Omental fat pad (tissue), 4 donors: ENCODE results near the gene ZNF480. TPM values are rescaled to one million over a fixed set of nuclear protein-coding genes. Genes with fewer than 3 reads are reported as not detected.
"Not testable (repeated sequence)": the region's sequence is repeated elsewhere in the genome, so short reads cannot be mapped to it uniquely, and the experiment has no call there.

Experiments used
- ATAC-seq: fragments of 150-250 bp; one replicate; pipeline ENCODE4 v1.9.1; 2016; ENCODE audit warnings: mild to moderate bottlenecking, moderate library complexity; ENCODE audit not compliant: low FRiP score
- DNase-seq: peaks from one replicate; pipeline ENCODE4 v3.0.0-alpha.2; 2019; ENCODE audit warnings: low spot score
- total RNA-seq, 4 donors: library from RNA; depleted of rRNA; stranded (reverse); fragments of >200 nt; gene quantifications; one replicate each; pipeline ENCODE4 v1.1.0, GENCODE V29; 2016
- TF ChIP-seq, protein P1 (sequence below), 3 donors: fragments of 450-650 bp; IDR thresholded peaks; one replicate each; pipeline ENCODE4 v1.5.1; 2016 to 2017; ENCODE audit warnings: antibody characterized with exemption in 3 of 3, mild to moderate bottlenecking in 3 of 3, moderate library complexity in 2 of 3

The ZNF480 gene
- total RNA-seq, result 10 to 100 TPM in 1 of 4 donors, 1 to 10 TPM in 3; 4.9 to 12.9 (median 7.4) TPM

DNA sequence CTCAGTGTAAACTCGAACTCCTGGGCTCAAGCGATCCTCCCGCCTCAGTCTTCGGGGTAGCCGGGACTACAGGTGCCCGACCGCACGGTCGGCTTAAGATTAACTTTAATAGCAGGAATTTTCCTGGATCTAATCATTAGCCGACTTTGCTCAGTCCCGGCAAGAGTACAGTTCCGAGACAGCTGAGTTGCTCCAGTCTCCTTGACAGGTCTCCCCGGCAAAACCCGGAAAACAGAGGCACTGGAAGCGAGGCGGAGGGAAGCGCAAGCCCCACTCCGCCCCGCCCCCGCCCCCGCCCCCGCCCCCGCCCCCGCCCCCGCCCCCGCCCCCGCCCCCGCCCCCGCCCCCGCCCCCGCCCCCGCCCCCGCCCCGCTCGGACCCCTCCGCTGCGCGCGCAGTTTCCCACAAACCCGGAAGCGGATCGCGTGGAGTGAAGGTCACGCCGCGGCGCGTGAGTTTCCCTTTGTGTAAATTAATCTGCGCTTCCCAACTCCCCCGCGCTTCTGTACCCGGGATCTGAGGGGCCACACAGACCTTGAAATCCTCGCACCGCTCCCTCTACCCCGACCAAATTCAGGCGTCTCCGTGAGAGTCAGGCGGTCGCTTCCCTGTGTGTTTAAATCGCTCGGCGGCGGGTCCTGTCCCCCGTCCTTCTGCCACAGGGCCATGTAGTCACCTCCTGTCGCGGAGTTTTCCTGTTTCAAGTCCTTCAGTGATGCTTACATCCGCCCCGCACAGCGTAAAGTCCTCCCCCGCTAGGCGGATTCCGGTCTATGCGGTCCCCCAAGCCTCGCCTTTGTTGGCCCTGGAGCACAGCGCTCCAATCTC lies at the start of gene ZNF480:
Gene ZNF480 (plus strand): TSS at position 397 of the 828 bp plus-strand sequence. CDS start 3,244 bp downstream, outside the sequence.
- DNase-seq (peak; percentile 72), ATAC-seq (peak; percentile 87)
- TF ChIP-seq, protein P1, sequence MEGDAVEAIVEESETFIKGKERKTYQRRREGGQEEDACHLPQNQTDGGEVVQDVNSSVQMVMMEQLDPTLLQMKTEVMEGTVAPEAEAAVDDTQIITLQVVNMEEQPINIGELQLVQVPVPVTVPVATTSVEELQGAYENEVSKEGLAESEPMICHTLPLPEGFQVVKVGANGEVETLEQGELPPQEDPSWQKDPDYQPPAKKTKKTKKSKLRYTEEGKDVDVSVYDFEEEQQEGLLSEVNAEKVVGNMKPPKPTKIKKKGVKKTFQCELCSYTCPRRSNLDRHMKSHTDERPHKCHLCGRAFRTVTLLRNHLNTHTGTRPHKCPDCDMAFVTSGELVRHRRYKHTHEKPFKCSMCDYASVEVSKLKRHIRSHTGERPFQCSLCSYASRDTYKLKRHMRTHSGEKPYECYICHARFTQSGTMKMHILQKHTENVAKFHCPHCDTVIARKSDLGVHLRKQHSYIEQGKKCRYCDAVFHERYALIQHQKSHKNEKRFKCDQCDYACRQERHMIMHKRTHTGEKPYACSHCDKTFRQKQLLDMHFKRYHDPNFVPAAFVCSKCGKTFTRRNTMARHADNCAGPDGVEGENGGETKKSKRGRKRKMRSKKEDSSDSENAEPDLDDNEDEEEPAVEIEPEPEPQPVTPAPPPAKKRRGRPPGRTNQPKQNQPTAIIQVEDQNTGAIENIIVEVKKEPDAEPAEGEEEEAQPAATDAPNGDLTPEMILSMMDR (IDR thresholded peaks at IDR 0.05), result no peak

DNA sequence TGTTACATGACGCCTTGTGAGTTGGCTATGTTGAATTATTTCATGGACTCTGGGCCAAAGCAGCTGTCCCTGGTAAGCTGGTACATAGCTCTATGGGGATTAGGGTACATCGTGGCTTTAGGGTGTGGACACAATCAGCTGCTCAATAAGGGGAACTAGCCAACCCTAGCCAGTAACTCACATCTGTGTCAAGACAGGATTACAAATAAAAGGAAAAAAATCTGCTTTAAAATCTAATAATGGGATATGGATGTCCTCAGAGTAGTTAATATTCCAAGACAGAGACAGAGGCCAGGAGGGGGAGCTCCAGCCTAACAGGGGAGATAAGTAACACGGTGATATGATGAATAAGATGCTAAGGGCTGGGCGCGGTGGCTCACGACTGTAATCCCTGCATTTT lies 48.7 kb upstream of the ZNF480 start:
- TF ChIP-seq, protein P1 (IDR thresholded peaks at IDR 0.05), result no peak
- no peak for ATAC-seq
- DNase-seq, result peak; percentile 35

DNA sequence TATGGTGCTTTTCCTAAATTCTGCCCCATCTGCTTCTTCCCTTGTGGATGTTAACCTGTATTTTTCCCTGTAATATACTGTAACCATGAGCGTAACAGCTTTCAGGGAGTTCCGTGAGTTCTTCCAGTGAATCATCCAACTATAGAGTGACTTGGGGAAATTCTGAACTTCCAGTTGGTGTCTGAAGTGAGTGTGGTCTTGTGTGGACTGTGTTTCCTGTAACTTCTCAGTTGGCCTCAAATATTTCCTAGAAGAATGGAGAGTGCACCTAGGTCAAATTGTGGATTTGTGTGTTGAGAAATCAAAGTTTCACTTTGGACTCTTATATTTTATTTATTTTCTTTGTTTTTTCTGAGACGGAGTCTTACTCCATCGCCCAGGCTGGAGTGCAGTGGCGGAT lies 38.5 kb upstream of the ZNF480 start:
- TF ChIP-seq, protein P1 (IDR thresholded peaks at IDR 0.05), result no peak
- no peak for DNase-seq
- no peak for ATAC-seq

DNA sequence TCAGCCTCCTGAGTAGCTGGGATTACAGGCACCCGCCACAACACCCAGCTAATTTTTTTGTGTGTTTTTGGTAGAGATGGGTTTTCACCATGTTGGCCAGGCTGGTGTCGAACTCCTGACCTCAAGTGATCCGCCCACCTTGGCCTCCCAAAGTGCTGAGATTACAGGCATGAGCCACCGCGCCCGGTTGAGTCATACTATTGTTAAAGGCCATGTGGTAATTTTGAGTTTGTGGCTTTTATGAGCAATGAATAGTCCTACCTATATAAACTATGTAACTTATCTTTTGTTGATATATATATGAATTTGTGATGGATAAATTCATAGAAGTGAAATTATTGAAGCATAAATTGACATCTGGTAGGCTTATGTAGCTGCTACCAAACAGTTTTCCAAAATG lies 31.4 kb upstream of the ZNF480 start:
- not testable (repeated sequence) for ATAC-seq, DNase-seq

DNA sequence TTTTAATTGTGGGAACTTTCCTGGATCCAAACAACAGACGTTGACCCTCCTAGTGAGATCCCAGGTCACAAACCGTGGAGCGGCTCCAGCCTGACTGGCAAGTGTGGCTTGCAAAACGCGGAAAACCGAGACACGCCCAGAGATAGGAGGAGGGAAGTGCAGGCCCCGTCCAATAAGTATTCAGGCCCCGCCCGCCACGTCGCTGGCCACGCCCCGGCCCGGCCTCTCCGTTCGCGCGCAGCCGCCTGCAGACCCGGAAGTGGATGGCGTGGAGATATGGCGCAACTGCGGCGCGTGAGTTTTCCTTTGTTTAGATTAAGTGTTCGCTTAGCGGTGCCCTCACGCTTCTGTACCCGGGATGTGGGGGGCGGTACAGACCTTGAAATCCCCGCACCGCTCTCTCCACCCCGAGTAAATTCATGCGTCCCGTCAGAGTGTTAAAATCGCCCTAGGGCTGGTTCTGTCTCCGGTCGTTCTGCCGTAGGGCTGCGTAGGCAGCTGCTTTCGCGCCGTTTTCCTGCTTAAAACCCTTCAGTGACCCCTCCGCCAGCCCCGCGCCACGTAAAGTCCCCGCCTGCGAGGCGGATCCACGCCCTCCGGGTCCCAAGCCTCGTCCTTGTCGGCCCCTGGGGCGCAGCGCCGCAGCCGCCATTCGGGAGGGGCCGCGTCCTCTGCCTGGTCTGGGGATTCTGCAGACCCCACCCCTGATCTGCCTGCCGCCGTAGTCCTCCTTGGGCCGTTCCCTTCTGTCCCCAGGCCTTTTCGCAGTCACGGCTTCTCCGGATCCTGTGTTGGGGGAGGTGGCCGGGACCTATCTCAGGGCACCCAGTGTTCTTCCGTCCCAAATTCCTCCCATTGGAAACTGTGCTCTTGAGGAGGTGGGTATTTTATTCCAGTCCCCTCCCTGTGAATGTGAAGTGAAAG lies 27.4 kb upstream of the ZNF480 start, which contains the start of gene ZNF766:
Gene ZNF766 (plus strand): TSS at position 250 of the 924 bp plus-strand sequence. CDS start 27 bp downstream, at position 277.
- TF ChIP-seq, protein P1 (IDR thresholded peaks at IDR 0.05), result no peak
- ATAC-seq (peak; percentile 96), DNase-seq (peak; percentile 94)

DNA sequence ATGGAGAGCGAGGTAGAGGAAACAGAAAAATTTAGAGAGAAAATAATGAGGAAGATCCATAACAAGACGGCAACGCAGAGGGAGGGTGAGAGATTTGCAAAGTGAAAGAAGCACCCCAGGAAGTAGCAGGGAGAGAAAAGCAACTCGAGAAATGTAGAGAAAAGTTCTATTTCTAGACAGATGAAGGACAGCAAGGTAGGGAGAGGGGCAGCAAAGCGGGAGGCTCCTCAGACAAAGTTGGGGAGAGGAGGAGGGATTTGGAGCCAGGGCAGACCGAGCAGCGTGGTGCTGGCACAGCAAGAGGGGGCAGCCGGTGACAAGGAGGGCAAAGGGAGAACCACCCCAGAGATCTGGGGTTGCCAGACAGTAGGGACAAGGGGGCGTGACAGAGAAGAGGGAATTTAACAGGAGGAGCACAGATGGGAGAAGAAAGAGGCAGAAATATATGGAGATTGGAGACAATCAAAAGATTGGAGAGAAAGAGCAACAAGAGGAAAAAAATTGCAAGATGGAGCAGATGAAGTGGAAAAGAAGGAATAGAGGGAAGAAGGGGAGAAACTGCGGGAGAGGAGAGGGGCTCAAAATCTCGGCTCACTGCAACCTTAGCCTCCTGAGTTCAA lies 26.6 kb upstream of the ZNF480 start:
- DNase-seq (no peak), ATAC-seq (no peak)
- TF ChIP-seq, protein P1 (IDR thresholded peaks at IDR 0.05), result no peak

DNA sequence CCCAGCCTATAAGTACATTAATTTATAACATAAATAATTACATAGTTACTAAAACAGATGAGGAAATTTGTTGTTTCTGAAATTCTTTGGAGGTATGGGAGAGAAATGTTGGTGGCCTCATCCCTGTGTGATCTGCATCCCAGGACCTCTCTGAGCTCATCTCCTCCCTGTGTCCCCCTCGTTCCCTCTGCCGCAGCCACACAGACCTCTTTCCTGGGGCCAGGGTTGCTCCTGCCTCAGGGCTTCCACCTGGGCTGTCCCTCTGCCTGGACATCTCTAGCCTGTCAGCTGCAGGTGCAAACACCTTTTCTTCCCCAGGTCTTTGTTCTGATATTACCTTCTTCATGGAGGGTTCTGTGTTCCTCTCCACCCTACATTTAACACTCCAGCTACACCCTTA lies 23.7 kb upstream of the ZNF480 start:
- DNase-seq (no peak), ATAC-seq (no peak)
- TF ChIP-seq, protein P1 (IDR thresholded peaks at IDR 0.05), result no peak
